Stimulated activated CD4-positive, alpha-beta T cell treated with anti-CD3 and anti-CD28 coated beads, Interleukin-12 subunit alpha, Interleukin-12 subunit beta, amount 100 ng/mL, for 48 hours (primary cell): ENCODE measurements around the gene KLHL18.
"Not testable (repeated sequence)": the region's sequence is repeated elsewhere in the genome, so short reads cannot be mapped to it uniquely, and the experiment has no call there.

ENCODE experiments used
- DNase-seq, 3 donors: peaks; one replicate each; pipeline ENCODE4 v3.0.0-alpha.2; 2020; ENCODE audit warnings: low read depth in 2 of 3, low spot score in 1 of 3

KLHL18 gene

GRCh38 chr3:47282424-47283192 lies at the start of gene KLHL18, which contains the start of gene KIF9:
TSS of gene KLHL18 (plus strand) at chr3:47282944. CDS start at chr3:47282966, 22 bp downstream.
TSS of gene KIF9 (minus strand) at chr3:47282799. CDS start at chr3:47277374, 5,425 bp downstream.
- peak; percentile 91 to 95 (median 92) for DNase-seq

GRCh38 chr3:47238017-47238416 lies 44.7 kb upstream of the KLHL18 start:
- no peak for DNase-seq

- no peak for DNase-seq
These were observed 42.8 kb upstream of the KLHL18 start for GRCh38 chr3:47239929-47240328.

DNA sequence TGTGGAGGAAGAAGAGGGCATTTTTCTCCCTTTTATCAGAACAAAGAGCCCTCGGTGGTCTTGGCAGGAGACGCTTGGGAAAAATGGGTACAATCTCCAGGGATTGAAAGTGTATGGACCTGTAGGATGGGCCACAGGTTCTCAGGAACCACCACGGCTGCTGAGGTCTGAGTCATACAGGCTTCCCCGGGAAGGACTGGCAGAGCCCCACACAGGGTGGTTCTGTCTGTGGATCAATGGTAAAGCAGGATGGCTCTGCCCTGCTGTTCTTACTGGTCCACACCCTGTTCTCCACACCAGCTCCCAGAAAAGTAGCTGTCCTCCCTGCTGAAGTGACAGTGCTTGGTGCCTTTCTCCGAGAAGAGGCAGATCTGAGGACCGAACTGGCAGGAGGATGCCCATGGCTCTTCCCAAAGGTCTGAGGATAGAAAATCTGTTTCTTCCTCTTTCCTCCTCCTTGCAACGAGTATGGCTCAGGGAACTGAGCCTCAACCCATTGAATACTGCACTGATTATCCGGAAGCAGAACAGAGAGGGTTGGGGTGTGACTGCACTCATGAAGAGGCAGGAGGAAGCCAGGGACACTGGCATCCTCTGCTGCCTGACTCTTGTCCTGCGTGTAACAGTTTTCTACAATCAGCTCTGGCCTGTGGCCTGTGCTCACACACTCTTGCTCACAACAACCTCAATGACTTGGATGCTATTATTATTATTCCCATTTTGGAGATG lies 39.2 kb upstream of the KLHL18 start:
- no peak for DNase-seq

DNA sequence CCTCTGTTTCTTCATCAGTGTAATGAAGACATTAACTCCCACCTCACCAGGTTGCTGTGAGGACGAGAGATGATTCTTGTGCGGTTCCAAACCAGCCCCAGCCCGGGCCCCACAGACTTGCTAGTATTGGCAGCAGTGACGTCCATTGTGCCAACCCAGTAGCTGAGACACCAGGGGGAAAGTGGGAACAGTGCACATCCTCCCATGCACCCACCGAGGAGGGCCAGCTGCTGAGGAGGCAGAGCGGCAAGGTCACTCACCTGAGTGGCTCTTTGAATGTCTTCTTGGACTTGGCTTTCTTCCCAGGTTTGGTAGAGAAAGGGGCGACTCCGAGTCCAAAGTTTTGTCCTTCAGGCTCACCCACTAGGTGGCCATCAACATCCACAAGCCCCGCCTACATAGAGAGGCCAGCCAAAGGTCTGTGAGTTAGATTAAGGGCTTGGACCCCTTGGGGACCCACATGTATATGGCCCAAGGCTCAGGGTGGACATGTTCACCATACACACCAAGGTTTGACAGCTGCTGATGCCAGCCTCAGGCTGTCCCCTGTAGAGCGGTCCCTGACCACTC lies 38.1 kb upstream of the KLHL18 start:
- DNase-seq: no peak

DNA sequence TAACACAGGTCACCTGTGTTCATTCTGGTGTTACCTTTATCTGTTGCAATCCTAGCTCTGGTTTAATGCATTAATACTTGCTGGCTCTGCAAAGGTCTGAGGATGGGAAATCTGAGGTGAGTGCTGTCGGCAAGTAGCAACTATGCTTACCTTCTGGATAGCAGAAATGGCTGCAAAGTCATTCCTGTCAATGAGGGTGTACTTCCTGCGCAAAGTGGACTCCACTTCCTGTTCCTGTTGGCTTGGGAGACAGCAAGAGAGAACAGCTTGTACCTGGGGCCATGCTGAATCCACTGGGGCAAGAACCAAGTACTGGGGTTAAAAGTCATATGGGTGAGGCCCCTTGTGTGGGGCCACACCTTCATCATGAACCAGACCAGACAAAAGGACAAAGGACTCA lies 37.5 kb upstream of the KLHL18 start:
- no peak for DNase-seq

DNA sequence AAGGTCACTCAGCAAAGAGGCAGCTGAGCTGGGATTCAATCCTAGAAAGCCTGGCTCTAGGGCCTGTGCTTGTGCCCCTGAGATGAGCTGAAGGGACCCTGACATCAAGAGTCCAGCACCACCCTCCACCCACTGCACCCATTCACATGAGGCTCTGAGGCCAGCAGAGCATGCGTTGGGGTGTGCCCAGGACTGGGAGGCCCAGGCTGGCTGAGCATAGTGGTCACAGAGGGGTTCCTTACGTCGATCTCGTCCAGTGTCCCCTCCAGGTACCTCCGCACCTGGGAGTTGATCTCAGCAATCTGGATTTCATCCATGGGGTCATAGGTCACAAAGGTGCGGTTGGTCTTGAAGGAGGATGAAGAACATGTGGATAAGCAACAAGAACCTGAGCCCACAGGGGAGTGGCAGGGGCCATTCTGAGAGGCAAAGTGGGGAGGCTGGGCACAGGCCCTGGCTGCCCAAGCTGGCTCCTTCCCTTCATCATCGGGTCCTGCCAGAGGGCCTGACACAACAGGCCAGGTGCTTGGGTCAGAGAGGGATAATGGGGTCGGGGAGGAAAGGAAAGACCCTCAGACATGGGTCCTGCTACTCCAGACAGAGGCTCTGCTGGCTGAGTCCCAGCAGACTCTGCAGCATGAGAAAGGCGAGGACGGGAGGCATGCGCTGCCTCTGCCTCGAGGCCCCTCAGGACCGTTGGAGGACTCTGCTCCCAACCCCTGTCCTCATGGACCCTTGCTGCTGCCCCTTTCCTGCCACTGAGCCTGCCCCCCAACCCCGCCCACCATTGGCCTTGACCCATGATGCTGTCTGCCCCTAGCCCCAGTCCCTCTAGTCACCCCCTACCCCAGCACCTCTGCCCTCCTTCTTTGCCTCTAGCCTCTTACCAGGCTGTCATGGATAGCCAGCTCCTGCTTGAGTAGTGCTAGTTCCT lies 35.3 kb upstream of the KLHL18 start:
- DNase-seq: no peak

DNA sequence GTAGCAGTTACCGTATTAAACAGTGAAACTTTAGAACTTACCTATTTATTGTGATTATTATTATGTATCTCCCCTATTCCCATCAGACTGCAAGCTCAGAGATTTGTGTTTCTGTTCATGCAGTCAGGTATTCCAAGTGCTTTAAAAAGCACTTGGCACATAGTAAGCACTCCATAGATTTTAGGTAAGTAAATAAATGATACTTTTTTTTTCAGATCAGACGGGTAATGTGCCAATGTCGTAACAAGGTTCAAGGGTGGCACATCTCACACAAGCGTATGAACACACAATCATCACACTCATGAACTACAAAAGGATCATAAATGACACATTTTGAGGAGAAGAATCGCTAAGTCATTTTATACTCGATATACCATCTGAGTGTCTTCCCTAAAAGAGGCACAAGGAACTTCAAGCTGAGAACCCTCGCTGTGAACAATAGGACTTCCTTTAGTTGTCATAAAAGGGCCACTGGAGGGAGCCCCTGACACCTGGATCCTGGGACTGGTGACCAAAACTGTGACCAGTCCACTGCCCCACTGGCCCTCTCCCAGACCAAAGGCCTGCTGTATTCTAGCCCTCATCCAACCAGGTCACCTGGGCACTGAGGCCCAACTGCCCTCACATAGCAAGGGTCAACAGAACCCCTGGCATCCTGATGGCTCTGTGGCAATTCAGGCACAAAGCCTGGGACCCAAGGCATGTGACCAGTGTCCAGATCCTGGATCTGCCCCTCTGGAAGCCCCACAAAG lies 32.3 kb upstream of the KLHL18 start:
- no peak for DNase-seq

DNA sequence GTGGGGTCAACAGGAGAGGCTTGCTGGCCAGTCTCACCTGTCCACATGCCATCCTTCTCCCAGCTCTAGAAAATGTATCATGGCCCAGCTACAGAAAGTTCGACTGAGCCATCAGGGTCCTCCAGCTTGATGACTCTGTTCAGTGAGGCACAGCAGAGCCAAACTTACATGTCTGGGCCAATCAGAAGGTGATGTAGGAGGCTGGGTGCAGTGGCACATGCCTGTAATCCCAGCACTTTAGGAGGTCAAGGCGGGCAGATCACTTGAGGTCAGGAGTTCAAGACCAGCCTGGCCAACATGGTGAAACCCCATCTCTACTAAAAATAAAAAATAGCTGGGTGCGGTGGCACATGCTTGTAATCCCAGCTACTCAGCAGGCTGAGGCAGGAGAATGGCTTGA lies 31.7 kb upstream of the KLHL18 start:
- not testable (repeated sequence) for DNase-seq

DNA sequence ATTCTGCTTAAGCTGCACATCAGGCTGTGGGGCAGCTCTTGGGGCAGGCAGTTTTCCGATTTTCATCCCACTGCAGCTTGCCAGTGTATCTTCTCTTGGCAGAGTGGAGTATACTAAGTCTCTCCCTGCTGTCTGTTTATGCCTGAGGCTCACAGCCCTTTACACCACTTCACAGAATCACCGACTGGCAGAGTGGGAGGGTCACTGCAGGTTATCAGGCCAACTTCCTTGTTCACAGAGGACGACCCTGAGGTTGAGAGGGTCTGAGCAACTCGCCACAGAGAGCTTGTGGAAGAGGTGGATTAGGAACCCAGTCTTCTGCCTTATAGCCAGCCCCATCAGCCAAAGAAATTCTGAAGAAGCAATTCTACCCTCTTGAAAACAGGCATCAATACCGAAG lies 31.1 kb upstream of the KLHL18 start:
- DNase-seq: no peak

DNA sequence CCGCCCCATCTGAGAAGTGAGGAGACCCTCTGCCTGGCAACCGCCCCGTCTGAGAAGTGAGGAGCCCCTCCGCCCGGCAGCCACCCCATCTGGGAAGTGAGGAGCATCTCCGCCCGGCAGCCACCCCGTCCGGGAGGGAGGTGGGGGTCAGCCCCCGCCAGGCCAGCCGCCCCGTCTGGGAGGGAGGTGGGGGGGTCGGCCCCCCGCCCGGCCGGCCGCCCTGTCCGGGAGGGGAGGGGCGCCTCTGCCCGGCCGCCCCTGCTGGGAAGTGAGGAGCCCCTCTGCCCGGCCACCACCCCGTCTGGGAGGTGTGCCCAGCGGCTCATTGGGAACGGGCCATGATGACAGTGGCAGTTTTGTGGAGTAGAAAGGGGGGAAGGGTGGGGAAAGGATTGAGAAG lies 26.4 kb upstream of the KLHL18 start:
- not testable (repeated sequence) for DNase-seq

DNA sequence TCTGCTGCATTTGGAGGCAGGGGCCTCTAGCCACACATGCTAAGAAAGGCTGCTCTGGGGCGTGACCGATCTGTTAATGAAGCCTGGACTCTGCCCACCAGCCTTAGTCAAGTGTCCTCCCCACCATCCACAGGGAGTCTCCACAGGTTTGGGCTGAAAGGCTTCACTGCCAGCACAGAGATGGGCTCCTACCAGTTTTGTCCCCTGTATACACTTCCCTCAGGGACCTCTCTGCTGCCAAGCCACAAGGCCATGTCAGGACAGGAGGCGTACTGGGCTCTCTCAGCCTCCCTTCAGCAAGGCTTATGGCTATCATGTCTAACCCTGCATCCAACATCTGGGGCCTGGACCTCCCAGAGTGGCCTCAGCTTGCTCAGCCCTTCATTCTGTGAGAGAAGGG lies 23.6 kb upstream of the KLHL18 start:
- DNase-seq: no peak

DNA sequence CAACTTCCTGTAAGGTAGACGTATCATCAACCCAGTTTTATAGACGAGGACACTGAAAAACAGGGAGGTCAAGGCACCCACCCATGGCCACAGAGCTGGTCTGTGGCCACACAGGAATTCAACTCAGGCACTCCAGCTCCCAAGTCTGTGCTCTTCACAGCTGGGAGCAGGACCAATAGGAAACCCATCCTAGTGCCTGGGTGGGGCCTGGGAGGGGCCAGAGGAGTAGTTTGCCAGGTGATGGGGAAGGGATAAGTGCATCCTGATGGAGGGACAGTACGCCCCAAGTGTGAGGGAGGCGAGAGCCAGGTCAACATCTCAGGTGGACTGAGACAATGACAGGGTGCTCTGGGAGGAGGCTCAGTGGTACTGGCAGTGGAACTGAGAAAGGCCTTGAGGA lies 22.1 kb upstream of the KLHL18 start:
- no peak for DNase-seq

DNA sequence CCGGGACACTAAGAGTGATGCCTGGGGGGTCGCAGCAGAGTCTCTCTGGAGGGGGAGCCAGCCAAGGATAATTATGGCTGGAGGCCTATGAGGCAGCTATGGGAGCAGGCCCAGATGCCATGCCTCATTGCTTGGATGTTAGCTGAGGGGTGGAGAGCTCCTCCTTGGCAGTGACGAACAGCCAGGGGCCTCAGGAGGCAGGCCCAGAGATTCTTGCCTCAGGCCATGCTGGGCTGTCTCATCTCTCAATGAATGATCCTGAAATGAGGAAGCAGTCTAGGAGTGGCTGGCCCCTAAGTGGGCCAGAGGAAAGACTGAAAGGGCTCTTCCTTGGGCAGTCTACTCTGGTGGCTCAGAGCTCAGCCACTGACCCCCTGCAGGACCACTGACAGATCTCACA lies 21.4 kb upstream of the KLHL18 start:
- no peak for DNase-seq

- DNase-seq: no peak
These were observed 17.7 kb upstream of the KLHL18 start for GRCh38 chr3:47265008-47265407.

GRCh38 chr3:47265725-47266428 lies 16.9 kb upstream of the KLHL18 start:
- DNase-seq: no peak

GRCh38 chr3:47266709-47267489 lies 15.8 kb upstream of the KLHL18 start:
- DNase-seq: peak; percentile 23 to 32 (median 28)

GRCh38 chr3:47267490-47267824 lies 15.3 kb upstream of the KLHL18 start:
- DNase-seq: no peak

DNA sequence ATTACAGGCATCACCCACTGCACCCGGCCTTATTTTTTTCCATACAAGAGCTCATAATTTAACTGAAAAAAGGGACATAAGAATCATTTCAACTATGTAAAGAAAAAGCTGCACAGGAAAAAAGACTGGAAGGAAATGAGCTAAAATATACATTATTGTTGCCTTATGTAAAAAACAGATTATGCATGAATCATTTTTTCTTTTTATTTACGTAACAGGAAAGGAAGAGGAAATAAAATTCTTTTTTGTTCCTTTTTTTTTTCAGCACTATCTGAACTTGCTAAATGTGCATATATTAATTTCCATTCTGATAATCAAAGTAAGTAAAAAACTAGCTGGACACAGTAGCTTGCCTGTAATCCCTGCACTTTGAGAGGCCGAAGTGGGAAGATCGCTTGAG lies 12.2 kb upstream of the KLHL18 start:
- DNase-seq: no peak
